Esophagus squamous epithelium (tissue), 4 donors: ENCODE measurements around the gene CYB5R3.

Experiments used
- POLR2A ChIP-seq, 4 donors: fragments of 450-650 bp; IDR thresholded peaks; one replicate each; pipeline ENCODE4 v1.6.1; 2017; ENCODE audit warnings: antibody characterized with exemption in 4 of 4, mild to moderate bottlenecking in 4 of 4, moderate library complexity in 3 of 4
- TF ChIP-seq, protein P1 (sequence below), 6 experiments: fragments of 450-650 bp in 4 of 6; fragments of 200-600 bp in 2 of 6; sonication (generic) in 2 of 6; IDR thresholded peaks; one replicate each; pipeline ENCODE4 v1.5.1; 2016 to 2019; ENCODE audit warnings: antibody characterized with exemption in 6 of 6, mild to moderate bottlenecking in 4 of 6, moderate library complexity in 4 of 6

DNA sequence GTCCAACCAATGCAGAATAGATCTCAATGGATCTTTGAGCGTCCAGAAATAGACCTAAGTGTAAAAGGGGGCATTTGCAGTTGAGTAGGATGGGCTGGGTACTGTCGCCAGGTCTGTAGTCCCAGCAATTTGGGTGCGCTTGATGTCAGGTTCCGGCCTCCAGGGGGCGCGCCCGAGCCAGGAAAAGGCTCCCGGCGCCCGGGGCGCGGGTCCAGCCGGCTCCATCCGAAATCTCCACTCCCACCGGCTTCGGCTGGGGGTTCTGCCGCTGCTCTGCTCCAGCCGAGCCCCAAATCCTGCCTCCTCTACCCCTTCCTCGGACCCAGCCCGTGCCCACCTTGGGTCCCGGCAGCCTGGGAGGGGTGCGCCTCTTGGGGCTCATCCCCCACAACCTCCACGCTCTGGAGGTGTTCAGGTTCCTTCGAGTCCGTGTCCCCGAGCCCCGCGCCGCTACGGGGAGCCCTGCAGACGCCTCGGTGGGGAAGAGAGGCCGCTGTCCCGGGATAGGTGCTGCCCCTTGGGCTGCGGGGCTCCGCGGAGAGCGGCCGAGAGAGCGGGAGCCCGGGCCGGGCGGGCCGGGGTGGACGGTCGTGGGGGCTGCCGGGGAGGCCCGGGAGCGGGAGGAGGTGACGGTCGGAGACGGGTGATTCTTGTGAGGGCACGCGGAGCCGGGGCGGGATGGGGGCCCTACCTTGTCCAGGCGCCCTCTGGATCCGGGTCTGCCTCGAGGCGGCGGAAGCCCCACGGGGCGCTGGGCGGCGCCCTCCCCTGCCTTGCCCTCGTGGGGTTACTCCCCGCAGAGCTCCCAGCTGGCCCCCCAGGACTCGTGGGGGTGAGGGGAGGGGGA lies 13.0 kb upstream of the CYB5R3 start:
- TF ChIP-seq POLR2A (IDR thresholded peaks at IDR 0.05): no peak
- TF ChIP-seq, protein P1, sequence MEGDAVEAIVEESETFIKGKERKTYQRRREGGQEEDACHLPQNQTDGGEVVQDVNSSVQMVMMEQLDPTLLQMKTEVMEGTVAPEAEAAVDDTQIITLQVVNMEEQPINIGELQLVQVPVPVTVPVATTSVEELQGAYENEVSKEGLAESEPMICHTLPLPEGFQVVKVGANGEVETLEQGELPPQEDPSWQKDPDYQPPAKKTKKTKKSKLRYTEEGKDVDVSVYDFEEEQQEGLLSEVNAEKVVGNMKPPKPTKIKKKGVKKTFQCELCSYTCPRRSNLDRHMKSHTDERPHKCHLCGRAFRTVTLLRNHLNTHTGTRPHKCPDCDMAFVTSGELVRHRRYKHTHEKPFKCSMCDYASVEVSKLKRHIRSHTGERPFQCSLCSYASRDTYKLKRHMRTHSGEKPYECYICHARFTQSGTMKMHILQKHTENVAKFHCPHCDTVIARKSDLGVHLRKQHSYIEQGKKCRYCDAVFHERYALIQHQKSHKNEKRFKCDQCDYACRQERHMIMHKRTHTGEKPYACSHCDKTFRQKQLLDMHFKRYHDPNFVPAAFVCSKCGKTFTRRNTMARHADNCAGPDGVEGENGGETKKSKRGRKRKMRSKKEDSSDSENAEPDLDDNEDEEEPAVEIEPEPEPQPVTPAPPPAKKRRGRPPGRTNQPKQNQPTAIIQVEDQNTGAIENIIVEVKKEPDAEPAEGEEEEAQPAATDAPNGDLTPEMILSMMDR (IDR thresholded peaks at IDR 0.05): peak; percentile 71 to 87 (median 80)
